Endometrial microvascular endothelial cells (primary cell): Measurements from ENCODE around the gene PARG. TPM values are rescaled to one million over a fixed set of nuclear protein-coding genes. Genes with fewer than 3 reads are reported as not detected.
"Not testable (repeated sequence)": the region's sequence is repeated elsewhere in the genome, so short reads cannot be mapped to it uniquely, and the experiment has no call there.

Experiments
- in situ Hi-C: cut with HindIII; loops from 2 replicates; pipeline ENCODE4 v1.10.0; 2017; ENCODE audit warnings: low sequenced_read_pairs, low pct_unique_long_range_greater_than_20kb; ENCODE audit errors: inconsistent ontology term
- total RNA-seq: library from RNA; depleted of rRNA; stranded (reverse); fragments of >200 nt; gene quantifications from one replicate; pipeline ENCODE4 v1.2.3, GENCODE V29; 2015; ENCODE audit errors: inconsistent ontology term

Gene PARG
- total RNA-seq, result 13.5 TPM

GRCh38 chr10:49941447-49942338 lies at the start of gene PARG, which contains the start of gene TIMM23B:
Gene PARG, minus strand, starts transcription at chr10:49942027. Its CDS starts 302 bp downstream, at chr10:49941725.
Gene TIMM23B, plus strand, starts transcription at chr10:49942053. Its CDS starts 142 bp downstream, at chr10:49942195.
- in situ Hi-C loops, result not testable (repeated sequence)

- in situ Hi-C loops, result not testable (repeated sequence)
Observed at GRCh38 chr10:49988376-49988775, 46.5 kb upstream of the PARG start, which contains the start of gene AGAP6. Gene AGAP6, plus strand, starts transcription at chr10:49988406. Its CDS starts 310 bp downstream, at chr10:49988716.

GRCh38 chr10:49987207-49987606 lies 45.4 kb upstream of the PARG start:
- in situ Hi-C loops, result not testable (repeated sequence)

- in situ Hi-C loops, result not testable (repeated sequence)
Observed at GRCh38 chr10:49977756-49978155, 35.9 kb upstream of the PARG start.

- in situ Hi-C loops, result not testable (repeated sequence)
Observed at GRCh38 chr10:49972094-49972493, 30.3 kb upstream of the PARG start.

- in situ Hi-C loops, result not testable (repeated sequence)
Observed at GRCh38 chr10:49971466-49971865, 29.6 kb upstream of the PARG start.

- in situ Hi-C loops, result not testable (repeated sequence)
Observed at GRCh38 chr10:49970331-49970857, 28.6 kb upstream of the PARG start.

- in situ Hi-C loops, result not testable (repeated sequence)
Observed at GRCh38 chr10:49953122-49953521, 11.3 kb upstream of the PARG start.

- in situ Hi-C loops, result not testable (repeated sequence)
Observed at GRCh38 chr10:49952006-49952405, 10.2 kb upstream of the PARG start.

GRCh38 chr10:49948737-49949136 lies 6.9 kb upstream of the PARG start:
- in situ Hi-C loops, result not testable (repeated sequence)

- in situ Hi-C loops, result not testable (repeated sequence)
Observed at GRCh38 chr10:49948142-49948541, 6.3 kb upstream of the PARG start.

- in situ Hi-C loops, result not testable (repeated sequence)
Observed at GRCh38 chr10:49943607-49944006, 1.8 kb upstream of the PARG start.

- in situ Hi-C loops, result not testable (repeated sequence)
Observed at GRCh38 chr10:49942339-49942705, 495 bp upstream of the PARG start.

GRCh38 chr10:49931959-49932728 lies 9.7 kb downstream of the PARG start:
- in situ Hi-C loops, result not testable (repeated sequence)

- in situ Hi-C loops, result not testable (repeated sequence)
Observed at GRCh38 chr10:49931276-49931675, 10.6 kb downstream of the PARG start.

- in situ Hi-C loops, result not testable (repeated sequence)
Observed at GRCh38 chr10:49923572-49923971, 18.3 kb downstream of the PARG start.

GRCh38 chr10:49922041-49922440 lies 19.8 kb downstream of the PARG start:
- in situ Hi-C loops, result not testable (repeated sequence)

- in situ Hi-C loops, result not testable (repeated sequence)
Observed at GRCh38 chr10:49917927-49918326, 23.9 kb downstream of the PARG start.

- in situ Hi-C loops, result not testable (repeated sequence)
Observed at GRCh38 chr10:49916451-49916850, 25.4 kb downstream of the PARG start.
